Activated CD4-positive, alpha-beta T cell treated with anti-CD3 and anti-CD28 coated beads, Interleukin-2, amount 50 U/mL, for 1 hour (primary cell): Measurements from ENCODE around the gene RPS6KA4.

Experiments used
- DNase-seq: peaks from one replicate; pipeline ENCODE4 v3.0.0-alpha.2; 2020

RPS6KA4 gene

DNA sequence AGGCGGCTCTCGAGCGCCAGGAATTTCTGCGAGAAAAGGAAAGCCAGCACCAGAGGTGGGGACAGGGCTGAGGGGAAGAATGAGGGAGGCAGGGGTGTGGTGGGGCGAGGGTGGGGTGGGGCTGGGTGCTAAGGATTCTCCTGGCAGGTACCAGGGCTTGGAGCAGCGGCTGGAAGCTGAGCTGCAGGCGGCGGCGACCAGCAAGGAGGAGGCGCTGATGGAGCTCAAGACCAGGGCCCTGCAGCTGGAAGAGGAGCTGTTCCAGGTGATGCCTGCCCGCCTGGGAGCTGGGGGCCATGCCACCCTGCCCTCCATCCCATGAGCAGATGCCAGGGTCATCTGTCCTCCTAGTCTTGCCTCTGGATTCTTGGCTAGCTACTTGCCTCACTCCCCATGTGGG, 9.6 kb upstream of the RPS6KA4 start:
- no peak for DNase-seq

DNA sequence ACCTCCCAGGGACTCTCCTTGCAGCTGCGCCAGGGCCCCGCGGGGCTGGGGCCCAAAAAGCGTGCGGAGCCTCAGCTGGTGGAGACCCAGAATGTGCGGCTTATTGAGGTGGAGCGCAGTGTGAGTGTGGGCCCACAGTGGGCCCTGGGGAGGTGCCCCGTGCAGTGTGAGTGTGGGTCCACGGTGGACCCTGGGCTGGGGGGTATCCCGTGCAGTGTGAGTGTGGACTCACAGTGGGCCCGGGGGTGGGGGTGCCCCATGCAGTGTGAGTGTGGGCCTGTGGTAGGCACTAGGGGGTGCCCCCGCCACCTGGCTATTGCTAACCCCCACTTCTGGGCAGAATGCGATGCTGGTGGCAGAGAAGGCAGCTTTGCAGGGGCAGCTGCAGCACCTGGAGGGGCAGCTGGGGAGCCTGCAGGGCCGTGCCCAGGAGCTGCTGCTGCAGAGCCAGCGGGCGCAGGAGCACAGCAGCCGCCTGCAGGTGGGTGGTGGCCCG, 7.8 kb upstream of the RPS6KA4 start:
- no peak for DNase-seq

DNA sequence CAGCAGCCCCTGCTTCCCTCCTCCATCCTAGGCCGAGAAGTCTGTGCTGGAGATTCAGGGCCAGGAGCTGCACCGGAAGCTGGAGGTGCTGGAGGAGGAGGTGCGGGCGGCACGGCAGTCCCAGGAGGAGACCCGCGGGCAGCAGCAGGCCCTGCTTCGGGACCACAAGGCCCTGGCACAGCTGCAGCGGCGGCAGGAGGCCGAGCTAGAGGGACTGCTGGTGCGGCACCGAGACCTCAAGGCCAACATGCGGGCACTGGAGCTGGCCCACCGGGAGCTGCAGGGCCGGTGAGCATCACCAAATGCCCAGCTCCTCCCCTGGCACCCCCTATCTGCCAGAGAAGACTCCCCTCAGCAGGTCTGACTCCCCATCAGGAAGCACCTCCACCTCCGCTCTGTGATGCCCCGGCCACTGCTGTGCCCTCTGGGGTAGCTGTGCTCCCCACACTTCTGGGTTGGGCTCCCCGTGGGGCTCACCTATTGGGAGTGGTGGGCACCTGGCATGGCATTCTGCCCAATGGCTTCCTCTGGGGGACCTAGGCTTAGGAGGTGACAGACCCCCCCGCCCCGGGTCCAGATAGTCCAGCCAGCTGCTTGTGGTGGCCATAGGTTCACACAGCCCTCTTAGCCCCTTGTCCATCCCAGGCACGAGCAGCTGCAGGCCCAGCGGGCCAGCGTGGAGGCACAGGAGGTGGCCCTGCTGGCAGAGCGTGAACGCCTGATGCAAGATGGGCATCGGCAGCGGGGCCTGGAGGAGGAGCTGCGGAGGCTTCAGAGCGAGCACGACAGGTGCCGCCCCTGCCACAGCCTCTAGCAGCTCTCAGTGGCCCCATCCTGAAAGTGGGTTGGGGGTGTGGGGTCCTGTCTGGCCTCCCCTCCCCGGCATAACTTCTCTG, 6.6 kb upstream of the RPS6KA4 start:
- DNase-seq: no peak

DNA sequence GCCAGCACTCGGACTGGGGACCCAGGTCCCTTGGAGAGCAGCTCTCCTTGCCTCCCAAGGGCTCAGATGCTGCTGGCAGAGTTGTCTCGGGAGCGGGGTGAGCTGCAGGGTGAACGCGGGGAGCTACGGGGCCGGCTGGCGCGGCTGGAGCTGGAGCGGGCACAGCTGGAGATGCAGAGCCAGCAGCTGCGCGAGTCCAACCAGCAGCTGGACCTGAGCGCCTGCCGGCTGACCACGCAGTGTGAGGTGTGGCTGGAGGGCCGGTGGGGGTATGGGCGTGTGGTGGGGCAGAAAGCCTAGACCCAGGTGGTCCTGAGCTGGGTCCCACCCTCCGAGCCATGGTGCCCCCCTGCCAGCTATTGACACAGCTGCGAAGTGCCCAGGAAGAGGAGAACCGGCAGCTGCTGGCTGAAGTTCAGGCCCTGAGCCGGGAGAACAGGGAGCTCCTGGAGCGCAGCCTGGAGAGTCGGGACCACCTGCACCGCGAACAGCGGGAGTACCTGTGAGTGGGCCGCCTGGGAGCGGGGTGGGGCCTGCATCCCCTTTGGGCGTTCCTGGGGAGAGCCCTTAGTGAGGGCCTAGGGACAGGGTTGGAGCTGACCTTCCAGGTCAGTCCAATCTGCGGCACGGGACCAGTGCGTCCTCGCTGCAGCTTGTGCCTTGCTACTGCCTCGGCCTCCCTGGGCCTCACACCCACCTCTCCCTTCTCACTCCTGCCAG, 5.8 kb upstream of the RPS6KA4 start:
- DNase-seq: no peak

DNA sequence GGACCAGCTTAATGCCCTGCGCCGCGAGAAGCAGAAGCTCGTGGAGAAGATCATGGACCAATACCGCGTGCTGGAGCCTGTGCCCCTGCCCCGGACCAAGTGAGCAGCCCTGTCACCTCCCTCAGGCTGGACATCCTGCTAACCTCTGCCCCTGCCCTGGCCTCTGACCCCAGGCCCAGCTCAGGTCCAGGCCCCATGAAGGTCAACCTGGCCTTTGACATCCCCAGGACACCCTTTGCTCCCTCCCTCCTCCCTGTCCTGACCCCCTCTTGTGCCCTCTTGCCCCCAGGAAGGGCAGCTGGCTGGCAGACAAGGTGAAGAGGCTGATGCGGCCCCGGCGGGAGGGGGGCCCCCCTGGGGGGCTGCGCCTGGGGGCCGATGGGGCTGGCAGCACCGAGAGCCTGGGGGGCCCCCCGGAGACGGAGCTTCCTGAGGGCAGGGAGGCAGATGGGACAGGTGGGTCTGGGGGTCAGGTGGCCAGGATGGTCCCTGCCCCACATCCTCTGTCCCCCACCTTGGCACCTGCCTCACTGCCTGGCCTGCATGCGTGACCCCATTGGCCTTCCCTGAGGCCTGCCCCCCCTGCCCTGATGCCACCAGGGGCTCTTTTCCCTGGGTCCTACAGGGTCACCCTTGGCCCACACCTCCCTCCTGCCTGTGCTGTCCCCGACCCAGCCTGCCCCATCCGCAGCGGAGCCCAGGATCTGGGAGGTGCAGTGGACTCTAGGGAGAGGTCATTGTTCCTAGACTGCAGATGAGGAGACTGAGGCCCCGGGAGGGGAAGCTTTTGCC, 5.1 kb upstream of the RPS6KA4 start:
- DNase-seq: no peak

DNA sequence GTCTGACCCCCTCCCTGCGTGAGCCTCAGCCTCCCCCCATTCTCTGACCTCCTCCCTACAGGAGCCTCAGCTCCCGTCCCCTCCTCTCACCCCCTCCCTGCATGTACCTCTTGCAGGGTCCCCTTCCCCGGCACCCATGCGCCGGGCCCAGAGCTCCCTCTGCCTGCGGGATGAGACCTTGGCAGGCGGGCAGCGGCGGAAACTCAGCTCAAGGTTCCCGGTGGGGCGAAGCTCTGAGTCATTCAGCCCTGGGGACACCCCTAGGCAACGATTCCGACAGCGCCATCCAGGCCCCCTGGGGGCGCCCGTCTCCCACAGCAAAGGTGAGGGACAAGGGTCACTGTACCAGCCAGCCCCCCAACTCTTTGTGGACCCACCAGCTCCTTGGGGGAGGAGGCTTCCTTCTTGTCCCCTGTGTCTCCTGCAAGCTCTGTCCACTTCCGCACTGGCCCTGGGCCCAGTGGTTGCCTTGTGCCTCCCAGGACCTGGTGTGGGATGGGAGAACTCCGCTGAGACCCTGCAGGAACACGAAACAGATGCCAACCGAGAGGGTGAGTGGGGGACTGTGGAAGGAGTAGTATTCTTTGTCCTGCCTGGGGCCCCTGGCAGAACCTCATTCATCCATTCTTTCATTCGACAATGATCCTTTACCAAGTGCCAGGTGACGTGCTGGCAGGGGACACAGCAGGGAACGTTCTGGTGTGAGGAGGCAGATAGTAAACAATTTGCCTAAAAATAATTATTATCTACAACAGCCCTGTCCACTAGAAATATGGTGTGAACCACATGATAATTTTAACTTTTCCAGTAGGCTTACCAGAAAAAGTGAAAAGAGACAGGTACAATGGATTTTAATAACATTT, 3.7 kb upstream of the RPS6KA4 start:
- peak; percentile 27 for DNase-seq

DNA sequence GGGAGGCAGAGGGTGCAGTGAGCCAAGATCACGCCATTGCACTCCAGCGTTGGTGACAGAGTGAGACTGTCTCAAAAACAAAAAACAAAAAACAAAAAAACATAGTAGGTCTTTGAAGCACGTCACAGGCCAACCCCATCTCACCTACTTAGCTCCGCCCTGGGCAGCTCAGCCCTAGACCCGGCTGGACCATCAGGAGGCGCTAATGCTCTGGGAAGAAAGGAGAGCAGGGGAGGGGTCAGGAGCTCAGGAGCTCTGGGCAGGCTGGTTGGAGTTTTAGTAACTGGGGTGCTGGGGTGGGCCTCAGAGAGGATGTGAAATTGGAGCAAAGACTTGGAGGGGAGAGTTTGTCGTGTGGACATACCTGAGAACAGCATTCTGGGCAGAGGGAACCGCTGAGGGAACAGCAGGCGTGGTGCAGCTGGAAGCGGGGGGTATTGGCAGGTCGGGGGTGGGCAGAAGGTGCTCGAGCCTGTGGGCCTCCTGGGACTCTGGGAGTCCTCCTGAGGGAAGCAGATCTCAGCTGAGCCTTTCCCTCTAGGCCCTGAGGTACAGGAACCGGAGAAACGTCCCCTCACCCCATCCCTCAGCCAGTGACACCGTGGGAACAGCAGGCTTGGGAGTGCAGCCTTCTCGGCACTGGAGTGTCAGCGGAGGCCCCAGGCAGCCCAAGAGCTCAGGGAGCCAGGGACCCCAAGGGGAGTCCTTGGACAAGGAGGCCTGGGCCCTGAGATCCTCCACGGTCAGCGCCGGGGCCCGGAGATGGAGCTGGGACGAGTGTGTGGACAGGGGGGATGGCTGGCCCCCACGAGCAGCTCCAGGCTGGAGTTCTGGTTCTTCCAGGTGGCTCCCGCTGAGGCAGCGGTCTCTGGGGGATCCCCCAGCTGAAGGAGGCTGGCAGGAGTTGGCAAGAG, 2.2 kb upstream of the RPS6KA4 start:
- peak; percentile 21 for DNase-seq

DNA sequence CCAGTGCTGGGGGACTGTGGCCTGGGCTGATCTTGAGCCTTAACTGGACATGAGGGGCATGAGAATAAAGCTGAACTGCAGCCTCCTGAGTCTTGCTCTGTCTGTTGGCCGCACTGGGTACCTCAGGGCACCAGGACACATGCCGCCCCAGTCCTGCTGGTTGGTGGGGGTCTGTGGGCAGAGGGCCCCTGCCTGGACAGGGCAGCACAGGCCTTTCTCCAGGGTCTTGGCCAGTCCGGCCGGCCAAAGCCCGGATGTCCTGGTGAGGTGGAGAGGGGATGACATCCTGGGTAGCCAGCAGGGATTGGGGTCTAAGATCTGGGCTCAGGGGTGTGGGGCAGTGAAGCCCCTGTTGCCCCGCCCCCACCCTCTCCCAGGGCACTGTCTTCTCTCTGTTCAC, 1.5 kb upstream of the RPS6KA4 start:
- no peak for DNase-seq

DNA sequence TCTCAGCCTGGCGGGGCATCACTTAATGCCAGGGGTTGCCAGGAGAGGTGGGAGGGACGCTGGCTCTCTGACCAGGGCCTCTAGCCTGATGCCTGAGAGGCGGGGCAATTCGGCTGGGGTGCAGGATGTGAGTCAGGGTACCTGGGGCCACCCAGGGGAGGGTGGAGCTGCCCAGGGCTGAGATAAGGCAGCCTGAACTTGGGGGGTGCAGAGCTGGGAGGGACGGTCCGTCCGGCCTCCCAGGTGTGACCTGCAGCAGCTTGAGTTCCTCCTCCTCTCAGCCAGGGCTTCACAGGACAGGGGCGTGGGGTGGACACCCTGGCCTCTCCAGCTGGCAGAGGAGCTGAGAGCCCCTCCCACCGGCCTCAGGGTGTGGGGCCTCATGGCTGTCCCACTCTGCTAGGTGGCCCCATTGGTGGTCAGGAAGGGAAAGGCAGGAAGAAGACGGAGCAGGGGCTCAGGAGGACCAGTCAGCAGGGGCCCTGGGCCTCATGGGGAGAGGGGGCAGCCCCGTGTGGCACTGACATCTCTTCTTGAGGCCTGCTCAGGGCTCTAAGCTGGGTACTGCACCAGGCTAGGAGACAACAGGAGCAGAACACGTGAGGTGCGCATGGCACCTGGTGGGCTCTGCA, 942 bp upstream of the RPS6KA4 start:
- no peak for DNase-seq

DNA sequence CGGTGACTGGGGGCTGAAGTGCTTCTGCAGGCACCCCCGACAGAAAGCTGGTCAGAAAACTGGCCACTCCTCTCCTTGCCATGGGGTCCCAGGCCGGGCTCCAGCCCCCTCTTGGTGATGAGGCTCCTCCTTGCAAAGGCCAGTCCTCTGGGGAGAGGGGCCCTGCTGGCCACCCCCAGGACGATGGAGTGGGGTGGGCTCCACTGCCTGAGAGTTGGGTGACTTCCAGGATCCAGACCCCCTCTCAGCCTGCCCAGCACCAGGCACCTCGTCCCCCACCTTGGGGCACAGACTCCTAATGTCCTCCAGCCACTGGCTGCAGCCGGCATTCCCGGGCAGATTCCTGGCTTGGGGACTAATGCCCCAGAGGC, 441 bp upstream of the RPS6KA4 start:
- no peak for DNase-seq

DNA sequence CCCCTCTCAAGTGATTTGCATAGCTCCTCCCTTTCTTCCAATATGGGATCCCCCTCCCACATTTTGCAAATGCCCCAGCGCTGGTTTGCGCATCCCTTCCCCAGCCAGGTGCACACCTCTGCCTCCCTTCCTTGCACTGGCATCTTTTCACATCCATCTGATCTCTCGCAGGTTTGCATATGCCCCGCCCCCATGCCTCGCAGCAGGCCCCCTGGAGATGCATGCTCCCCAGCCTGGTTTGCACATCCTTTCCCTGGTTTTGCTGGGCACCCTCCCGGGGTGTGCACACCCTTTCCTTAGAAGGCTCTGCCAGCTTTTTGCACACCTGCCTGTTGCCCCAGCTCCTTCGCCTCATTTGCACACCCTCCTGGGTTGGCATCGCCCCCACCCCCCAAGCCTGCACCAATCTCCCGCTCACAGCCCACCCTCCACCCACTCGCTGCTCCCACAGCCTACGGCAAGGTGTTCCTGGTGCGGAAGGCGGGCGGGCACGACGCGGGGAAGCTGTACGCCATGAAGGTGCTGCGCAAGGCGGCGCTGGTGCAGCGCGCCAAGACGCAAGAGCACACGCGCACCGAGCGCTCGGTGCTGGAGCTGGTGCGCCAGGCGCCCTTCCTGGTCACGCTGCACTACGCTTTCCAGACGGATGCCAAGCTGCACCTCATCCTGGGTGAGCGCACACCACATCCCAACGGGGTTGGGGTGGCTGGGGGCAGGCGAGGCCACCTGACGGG, 917 bp downstream of the RPS6KA4 start:
- peak; percentile 23 for DNase-seq

DNA sequence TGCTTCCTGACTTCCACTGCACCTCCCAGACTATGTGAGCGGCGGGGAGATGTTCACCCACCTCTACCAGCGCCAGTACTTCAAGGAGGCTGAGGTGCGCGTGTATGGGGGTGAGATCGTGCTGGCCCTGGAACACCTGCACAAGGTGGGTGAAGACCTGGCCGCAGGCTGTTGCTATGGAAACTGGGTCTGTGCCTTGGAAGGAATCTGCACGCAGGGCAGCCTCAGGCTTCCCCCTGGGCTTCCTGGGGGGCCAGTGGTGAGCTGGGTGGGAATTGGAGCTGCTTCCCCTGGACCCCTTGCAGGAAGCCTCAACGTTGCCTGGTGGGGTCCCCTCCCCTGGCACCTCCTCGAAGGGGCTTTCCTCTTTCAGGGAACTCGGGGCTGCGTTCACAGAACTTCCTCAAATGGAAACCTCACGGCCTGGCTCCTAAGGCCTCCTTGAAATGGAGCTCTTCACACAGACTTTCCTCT, 1.5 kb downstream of the RPS6KA4 start:
- no peak for DNase-seq

DNA sequence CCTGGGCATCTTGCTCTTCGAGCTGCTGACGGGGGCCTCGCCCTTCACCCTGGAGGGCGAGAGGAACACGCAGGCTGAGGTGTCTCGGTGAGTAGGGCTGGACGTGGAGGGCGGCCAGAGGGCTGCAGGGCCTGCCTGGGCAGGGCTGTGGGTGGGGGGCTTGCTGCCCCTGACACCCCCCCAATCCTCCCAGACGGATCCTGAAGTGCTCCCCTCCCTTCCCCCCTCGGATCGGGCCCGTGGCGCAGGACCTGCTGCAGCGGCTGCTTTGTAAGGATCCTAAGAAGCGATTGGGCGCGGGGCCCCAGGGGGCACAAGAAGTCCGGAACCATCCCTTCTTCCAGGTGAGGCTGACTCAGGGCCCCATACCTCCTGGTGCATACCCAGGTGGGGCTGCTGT, 2.7 kb downstream of the RPS6KA4 start:
- no peak for DNase-seq

DNA sequence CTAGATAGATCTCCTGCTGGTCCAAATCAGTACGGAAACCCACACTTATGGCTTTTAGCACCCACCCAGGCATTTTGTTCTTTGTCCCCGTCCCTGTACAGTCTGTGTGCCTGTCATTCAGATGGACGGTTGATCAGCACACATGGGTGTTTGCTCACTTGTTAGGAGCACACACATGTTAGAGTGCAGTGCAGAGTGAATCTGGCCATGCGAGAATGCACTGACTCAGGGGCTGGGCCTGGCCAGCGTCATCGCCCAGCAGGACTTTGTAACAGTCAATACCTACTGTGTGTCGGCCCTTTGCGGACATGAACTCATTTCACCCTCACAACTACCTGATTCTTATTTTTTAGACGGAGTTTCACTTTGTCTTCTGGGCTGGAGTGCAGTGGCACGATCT, 3.4 kb downstream of the RPS6KA4 start:
- no peak for DNase-seq

DNA sequence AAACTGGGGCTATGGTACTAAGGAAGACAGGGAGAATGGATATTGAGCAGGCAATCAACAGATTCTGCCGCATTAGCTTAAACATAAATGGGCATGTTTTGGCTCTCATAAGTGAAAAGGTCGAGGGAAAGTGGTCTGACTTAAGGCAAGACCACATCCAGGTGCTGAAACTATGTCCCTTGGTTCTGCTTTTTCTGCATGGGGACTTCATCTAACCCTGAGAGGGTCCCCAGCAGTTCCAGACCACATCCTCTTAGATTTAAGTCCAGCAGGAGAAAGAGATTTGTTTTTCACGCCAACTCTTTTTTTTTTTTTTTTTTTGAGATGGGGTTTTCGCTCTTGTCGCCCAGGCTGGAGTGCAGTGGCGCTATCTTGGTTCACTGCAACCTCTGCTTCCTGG, 5.5 kb downstream of the RPS6KA4 start:
- DNase-seq: no peak

DNA sequence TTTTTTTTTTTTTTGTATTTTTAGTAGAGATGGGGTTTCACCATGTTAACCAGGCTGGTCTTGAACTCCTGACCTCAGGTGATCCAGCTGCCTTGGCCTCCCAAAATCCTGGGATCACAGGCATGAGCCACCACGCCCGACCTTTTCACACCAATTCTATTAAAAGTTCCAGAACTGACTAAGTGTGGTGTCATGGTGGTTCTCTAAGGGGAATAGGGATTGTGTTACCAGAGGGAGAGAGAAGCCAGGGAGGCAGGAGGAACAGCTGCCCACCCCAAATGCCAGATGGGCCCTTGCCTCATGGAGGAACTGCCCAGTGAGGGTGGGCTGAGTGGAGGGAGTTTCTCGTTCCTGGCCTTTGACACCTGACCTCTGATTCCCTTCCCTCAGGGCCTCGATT, 5.9 kb downstream of the RPS6KA4 start:
- no peak for DNase-seq

DNA sequence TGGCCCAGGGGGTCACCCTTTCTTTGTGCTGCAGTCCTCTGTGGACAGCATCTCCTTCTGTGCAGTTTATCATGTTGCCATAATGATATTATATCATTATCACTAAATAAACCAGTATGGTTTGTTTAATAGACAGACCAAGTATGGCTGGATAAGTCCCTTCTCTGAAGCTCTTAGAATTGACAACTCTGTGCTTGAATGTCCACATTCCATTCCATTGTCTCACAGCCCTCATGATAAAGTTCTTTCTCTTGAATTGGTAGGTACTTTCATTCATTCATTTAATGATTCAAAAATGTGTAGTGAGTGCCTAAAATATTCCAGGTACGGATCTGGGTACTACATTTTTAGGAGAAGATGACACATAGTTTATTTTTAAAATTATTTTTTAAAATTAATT, 7.8 kb downstream of the RPS6KA4 start:
- DNase-seq: no peak

DNA sequence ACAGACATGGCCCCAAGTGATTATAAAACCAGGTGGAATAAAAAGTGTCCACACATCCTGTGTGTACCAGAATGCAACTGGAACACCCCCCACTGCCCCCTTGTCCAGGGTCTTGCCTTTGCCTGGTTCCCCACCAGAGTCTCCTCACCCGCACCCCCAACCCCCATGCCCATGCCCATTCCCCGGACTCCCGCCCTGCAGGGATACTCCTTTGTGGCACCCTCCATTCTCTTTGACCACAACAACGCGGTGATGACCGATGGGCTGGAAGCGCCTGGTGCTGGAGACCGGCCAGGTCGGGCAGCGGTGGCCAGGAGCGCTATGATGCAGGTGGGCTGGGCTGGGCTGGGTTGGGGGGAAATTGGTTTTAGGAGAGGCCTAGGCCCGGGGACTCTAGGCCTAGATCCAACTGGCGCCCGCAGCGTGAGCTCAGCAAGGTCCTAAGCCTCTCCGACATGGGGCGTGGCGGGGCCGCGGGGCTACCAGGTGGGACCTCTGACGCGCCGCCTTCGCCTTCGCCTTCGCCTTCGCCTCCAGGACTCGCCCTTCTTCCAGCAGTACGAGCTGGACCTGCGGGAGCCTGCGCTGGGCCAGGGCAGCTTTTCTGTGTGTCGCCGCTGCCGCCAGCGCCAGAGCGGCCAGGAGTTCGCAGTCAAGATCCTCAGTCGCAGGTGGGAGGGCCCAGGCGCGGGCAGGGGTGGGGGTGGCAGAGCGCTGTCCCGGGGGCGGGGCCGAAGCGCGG, 9.1 kb downstream of the RPS6KA4 start:
- no peak for DNase-seq

DNA sequence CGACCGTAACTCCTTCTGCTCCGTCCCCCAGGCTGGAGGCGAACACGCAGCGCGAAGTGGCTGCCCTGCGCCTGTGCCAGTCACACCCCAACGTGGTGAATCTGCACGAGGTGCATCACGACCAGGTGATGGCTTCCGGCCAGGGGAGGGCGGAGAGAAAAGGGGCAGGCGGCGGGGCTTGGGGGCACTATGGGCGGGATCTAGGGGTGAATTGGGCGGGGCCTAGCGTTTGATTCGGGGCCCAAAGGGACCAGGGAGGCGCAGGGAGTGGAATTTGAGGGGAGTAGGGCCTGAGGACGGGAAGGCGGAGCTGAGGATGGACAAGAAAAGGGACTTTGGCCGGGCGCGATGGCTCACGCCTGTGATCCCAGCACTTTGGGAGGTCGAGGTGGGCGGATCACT, 9.7 kb downstream of the RPS6KA4 start:
- no peak for DNase-seq
